ENCODE measurements around the gene RPS6KL1.

Gene RPS6KL1

DNA sequence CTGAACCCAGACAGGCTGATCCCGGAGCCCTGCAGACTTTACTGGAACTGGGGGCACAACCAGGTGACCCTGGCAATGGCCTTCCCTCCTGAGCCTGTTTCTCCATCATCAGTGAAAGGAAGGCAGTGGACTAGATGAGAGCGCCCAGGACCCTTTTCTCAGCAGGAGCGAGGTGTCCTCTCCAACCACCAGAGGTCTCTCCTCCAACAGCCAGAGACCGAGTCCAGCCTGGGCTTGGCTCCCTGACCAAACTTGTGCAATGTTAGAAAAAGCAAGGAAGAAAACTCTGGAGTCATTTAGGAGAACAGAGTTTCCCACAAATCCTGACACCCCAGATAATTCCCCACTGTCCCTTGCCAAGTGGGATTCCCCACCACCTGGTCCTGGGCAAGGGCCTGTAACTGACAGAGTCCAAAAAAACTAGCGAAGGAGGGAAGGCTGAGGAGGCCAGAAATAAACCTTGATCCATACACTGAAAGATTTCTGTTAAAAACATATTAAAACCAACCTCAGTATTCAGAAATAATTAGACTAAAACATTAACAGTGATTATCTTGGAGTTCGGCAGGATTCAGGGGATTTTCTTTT, 9.0 kb downstream of the RPS6KL1 start:
- peak overlapping the region in 1 of 2 experiments; percentile 47 for H3K4me3 ChIP-seq (ENCODE audit: insufficient read depth in 1 of 2, low read depth in 1 of 2, low read length in 2 of 2)
- no peak overlapping the region for H2BK12ac ChIP-seq (ENCODE audit: low read length in 2 of 2)
- peaks cover 21% of the 10 kb centered on the region for H3K4me1 ChIP-seq (ENCODE audit: control insufficient read depth, insufficient read depth, low read depth, low read length)
- H3K4ac ChIP-seq (ENCODE audit: low read depth in 1 of 2, low read length in 2 of 2) = no peak overlapping the region
- no peaks in the 10 kb centered on the region for H3K9me3 ChIP-seq (ENCODE audit: control insufficient read depth, low read length)
- H3K36me3 ChIP-seq (ENCODE audit: control insufficient read depth in 1 of 2, insufficient read depth in 2 of 2, low read depth in 1 of 2, low read length in 2 of 2) = peaks cover 0 to 3% of the 10 kb centered on the region in 2 experiments
- H4K8ac ChIP-seq (ENCODE audit: low read length) = no peak overlapping the region
- DNase-seq = peak; percentile 81
- H3K27ac ChIP-seq (ENCODE audit: low read length, poor library complexity, severe bottlenecking) = no peak overlapping the region
- 67% methylated on average over 6 of the region's 6 CpGs for WGBS
- no peak overlapping the region for H3K4me2 ChIP-seq (ENCODE audit: low read length, poor library complexity, severe bottlenecking)
- H3K14ac ChIP-seq (ENCODE audit: low read length in 2 of 2) = no peak overlapping the region
- H3K18ac ChIP-seq (ENCODE audit: low read depth in 1 of 2, low read length in 2 of 2) = no peak overlapping the region
- no peak overlapping the region for H3K23ac ChIP-seq (ENCODE audit: low read length in 2 of 2)
- no peak overlapping the region for H2BK5ac ChIP-seq (ENCODE audit: low read depth, low read length, poor library complexity, severe bottlenecking)
- H2BK15ac ChIP-seq (ENCODE audit: low read depth, poor library complexity, severe bottlenecking) = no peak overlapping the region
- H2AK5ac ChIP-seq (ENCODE audit: low read length, severe bottlenecking) = no peak overlapping the region
- no peaks in the 10 kb centered on the region for H3K27me3 ChIP-seq (ENCODE audit: control insufficient read depth in 1 of 2, insufficient read depth in 1 of 2, low read length in 2 of 2)
- no peak overlapping the region for H2BK120ac ChIP-seq (ENCODE audit: low read depth, low read length)
- H3K79me1 ChIP-seq (replicated peaks; ENCODE audit: low read length, poor library complexity, severe bottlenecking) = no peaks in the 10 kb centered on the region
- H2AFZ ChIP-seq (ENCODE audit: low read depth, low read length) = no peak overlapping the region
- peak overlapping the region; percentile 76 for H3K9ac ChIP-seq (ENCODE audit: low read length)
- no peak overlapping the region for H4K91ac ChIP-seq (ENCODE audit: low read length)

DNA sequence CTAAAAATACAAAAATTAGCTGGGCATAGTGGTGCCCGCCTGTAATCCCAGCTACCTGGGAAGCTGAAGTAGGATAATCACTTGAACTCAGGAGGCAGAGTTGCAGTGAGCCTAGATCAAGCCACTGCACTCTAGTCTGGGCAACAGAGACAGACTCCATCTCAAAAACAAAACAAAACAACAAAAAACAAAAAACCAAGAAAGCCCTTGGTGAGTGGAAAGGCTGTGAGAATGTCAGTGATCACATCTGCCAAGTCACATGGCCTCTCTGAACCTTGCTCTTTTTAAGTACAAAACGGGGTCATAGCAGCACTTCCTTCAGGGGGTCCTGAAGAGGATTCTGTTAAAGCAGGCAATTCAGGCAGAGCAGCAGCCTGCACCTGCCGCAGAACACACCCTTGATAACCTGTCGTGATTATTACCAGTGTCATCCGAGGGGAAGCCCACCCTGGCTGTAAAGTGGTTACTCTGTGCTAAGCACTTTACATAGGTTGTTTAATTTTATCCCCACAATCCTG, 9.6 kb downstream of the RPS6KL1 start:
- Histone ChIP-seq H3K4me2 (ENCODE audit: low read length, poor library complexity, severe bottlenecking) (no peak overlapping the region), H3K18ac (ENCODE audit: low read depth in 1 of 2, low read length in 2 of 2) (no peak overlapping the region), H4K91ac (ENCODE audit: low read length) (no peak overlapping the region), H2BK5ac (ENCODE audit: low read depth, low read length, poor library complexity, severe bottlenecking) (no peak overlapping the region), H3K27ac (ENCODE audit: low read length, poor library complexity, severe bottlenecking) (no peak overlapping the region), H3K36me3 (ENCODE audit: control insufficient read depth in 1 of 2, insufficient read depth in 2 of 2, low read depth in 1 of 2, low read length in 2 of 2) (peaks cover 0 to 8% of the 10 kb centered on the region in 2 experiments), H3K9me3 (ENCODE audit: control insufficient read depth, low read length) (no peaks in the 10 kb centered on the region), H2BK12ac (ENCODE audit: low read length in 2 of 2) (no peak overlapping the region), H2BK120ac (ENCODE audit: low read depth, low read length) (no peak overlapping the region), H2BK15ac (ENCODE audit: low read depth, poor library complexity, severe bottlenecking) (no peak overlapping the region), H2AFZ (ENCODE audit: low read depth, low read length) (no peak overlapping the region), H3K4me3 (ENCODE audit: insufficient read depth in 1 of 2, low read depth in 1 of 2, low read length in 2 of 2) (no peak overlapping the region), H3K14ac (ENCODE audit: low read length in 2 of 2) (no peak overlapping the region), H3K4ac (ENCODE audit: low read depth in 1 of 2, low read length in 2 of 2) (no peak overlapping the region), H3K9ac (ENCODE audit: low read length) (no peak overlapping the region), H3K23ac (ENCODE audit: low read length in 2 of 2) (no peak overlapping the region), H2AK5ac (ENCODE audit: low read length, severe bottlenecking) (no peak overlapping the region), H4K8ac (ENCODE audit: low read length) (no peak overlapping the region), H3K27me3 (ENCODE audit: control insufficient read depth in 1 of 2, insufficient read depth in 1 of 2, low read length in 2 of 2) (no peaks in the 10 kb centered on the region), H3K79me1 (replicated peaks; ENCODE audit: low read length, poor library complexity, severe bottlenecking) (no peaks in the 10 kb centered on the region), H3K4me1 (ENCODE audit: control insufficient read depth, insufficient read depth, low read depth, low read length) (peaks cover 19% of the 10 kb centered on the region)
- 80% methylated on average over 5 of the region's 5 CpGs for WGBS
- DNase-seq = no peak

DNA sequence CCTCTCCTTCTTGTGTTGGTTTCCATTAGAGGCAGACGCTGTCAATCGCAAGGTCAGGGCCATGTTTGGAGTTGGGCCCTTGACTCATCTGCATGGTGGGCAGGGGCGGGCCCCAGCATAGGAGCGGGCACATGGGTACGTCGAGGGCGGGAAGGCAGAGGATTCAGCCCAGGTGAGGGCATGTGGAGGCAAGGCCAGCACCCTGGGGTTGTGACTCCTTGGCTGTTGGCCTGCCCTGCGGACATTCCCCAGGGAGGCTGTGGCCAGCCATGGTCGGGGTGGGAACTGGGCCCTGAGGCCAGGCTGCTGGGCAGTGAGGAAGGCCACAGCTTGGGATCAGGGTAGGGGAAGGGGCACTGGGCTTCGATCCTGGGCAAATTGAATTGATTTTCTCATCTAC, 10.3 kb downstream of the RPS6KL1 start:
- no peak overlapping the region for H3K4ac ChIP-seq (ENCODE audit: low read depth in 1 of 2, low read length in 2 of 2)
- H3K27me3 ChIP-seq (ENCODE audit: control insufficient read depth in 1 of 2, insufficient read depth in 1 of 2, low read length in 2 of 2) = no peaks in the 10 kb centered on the region
- H3K14ac ChIP-seq (ENCODE audit: low read length in 2 of 2) = no peak overlapping the region
- H4K8ac ChIP-seq (ENCODE audit: low read length) = peak overlapping the region; percentile 21
- no peaks in the 10 kb centered on the region for H3K9me3 ChIP-seq (ENCODE audit: control insufficient read depth, low read length)
- H3K27ac ChIP-seq (ENCODE audit: low read length, poor library complexity, severe bottlenecking) = no peak overlapping the region
- peaks cover 0 to 7% of the 10 kb centered on the region in 2 experiments for H3K36me3 ChIP-seq (ENCODE audit: control insufficient read depth in 1 of 2, insufficient read depth in 2 of 2, low read depth in 1 of 2, low read length in 2 of 2)
- no peak overlapping the region for H3K23ac ChIP-seq (ENCODE audit: low read length in 2 of 2)
- no peak overlapping the region for H3K4me2 ChIP-seq (ENCODE audit: low read length, poor library complexity, severe bottlenecking)
- 91% methylated on average over 7 of the region's 10 CpGs for WGBS
- no peak overlapping the region for H2BK5ac ChIP-seq (ENCODE audit: low read depth, low read length, poor library complexity, severe bottlenecking)
- H4K91ac ChIP-seq (ENCODE audit: low read length) = no peak overlapping the region
- H3K79me1 ChIP-seq (replicated peaks; ENCODE audit: low read length, poor library complexity, severe bottlenecking) = no peaks in the 10 kb centered on the region
- H2BK15ac ChIP-seq (ENCODE audit: low read depth, poor library complexity, severe bottlenecking) = no peak overlapping the region
- DNase-seq = no peak
- no peak overlapping the region for H3K4me3 ChIP-seq (ENCODE audit: insufficient read depth in 1 of 2, low read depth in 1 of 2, low read length in 2 of 2)
- no peak overlapping the region for H3K9ac ChIP-seq (ENCODE audit: low read length)
- H2AFZ ChIP-seq (ENCODE audit: low read depth, low read length) = no peak overlapping the region
- peaks cover 13% of the 10 kb centered on the region for H3K4me1 ChIP-seq (ENCODE audit: control insufficient read depth, insufficient read depth, low read depth, low read length)
- H2BK120ac ChIP-seq (ENCODE audit: low read depth, low read length) = no peak overlapping the region
- no peak overlapping the region for H2AK5ac ChIP-seq (ENCODE audit: low read length, severe bottlenecking)
- no peak overlapping the region for H3K18ac ChIP-seq (ENCODE audit: low read depth in 1 of 2, low read length in 2 of 2)
- peak overlapping the region in 1 of 2 experiments; percentile 34 for H2BK12ac ChIP-seq (ENCODE audit: low read length in 2 of 2)

DNA sequence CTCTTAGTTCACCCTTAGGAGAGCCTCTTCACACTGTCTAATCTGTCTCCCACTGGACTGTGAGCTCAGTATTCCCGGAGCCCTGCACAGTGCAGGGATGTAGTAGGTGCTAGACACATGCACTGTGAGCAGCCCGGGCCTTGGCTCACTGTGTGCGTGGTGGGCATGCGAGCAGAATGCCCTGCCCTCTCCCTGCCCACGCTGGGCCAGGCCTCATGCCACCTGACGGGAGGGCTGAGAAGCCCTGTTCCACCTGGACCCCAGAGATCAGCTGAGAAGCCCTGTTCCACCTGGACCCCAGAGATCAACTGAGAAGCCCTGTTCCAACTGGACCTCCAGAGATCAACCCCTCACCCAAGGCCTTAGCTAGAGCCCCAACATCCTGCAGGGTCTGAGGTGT, 10.9 kb downstream of the RPS6KL1 start:
- H4K91ac ChIP-seq (ENCODE audit: low read length) = peak overlapping the region; percentile 3
- H2BK12ac ChIP-seq (ENCODE audit: low read length in 2 of 2) = no peak overlapping the region
- no peaks in the 10 kb centered on the region for H3K9me3 ChIP-seq (ENCODE audit: control insufficient read depth, low read length)
- H2BK120ac ChIP-seq (ENCODE audit: low read depth, low read length) = no peak overlapping the region
- H2AFZ ChIP-seq (ENCODE audit: low read depth, low read length) = no peak overlapping the region
- H3K36me3 ChIP-seq (ENCODE audit: control insufficient read depth in 1 of 2, insufficient read depth in 2 of 2, low read depth in 1 of 2, low read length in 2 of 2) = peaks cover 0 to 11% of the 10 kb centered on the region in 2 experiments
- peak overlapping the region in 1 of 2 experiments; percentile 13 for H3K14ac ChIP-seq (ENCODE audit: low read length in 2 of 2)
- H3K79me1 ChIP-seq (replicated peaks; ENCODE audit: low read length, poor library complexity, severe bottlenecking) = no peaks in the 10 kb centered on the region
- H3K4ac ChIP-seq (ENCODE audit: low read depth in 1 of 2, low read length in 2 of 2) = no peak overlapping the region
- H3K4me1 ChIP-seq (ENCODE audit: control insufficient read depth, insufficient read depth, low read depth, low read length) = peaks cover 8% of the 10 kb centered on the region
- no peak overlapping the region for H3K18ac ChIP-seq (ENCODE audit: low read depth in 1 of 2, low read length in 2 of 2)
- WGBS = 85% methylated on average over 6 of the region's 6 CpGs
- H4K8ac ChIP-seq (ENCODE audit: low read length) = no peak overlapping the region
- H2AK5ac ChIP-seq (ENCODE audit: low read length, severe bottlenecking) = no peak overlapping the region
- H3K4me2 ChIP-seq (ENCODE audit: low read length, poor library complexity, severe bottlenecking) = no peak overlapping the region
- no peak overlapping the region for H3K9ac ChIP-seq (ENCODE audit: low read length)
- no peak overlapping the region for H2BK5ac ChIP-seq (ENCODE audit: low read depth, low read length, poor library complexity, severe bottlenecking)
- no peak overlapping the region for H2BK15ac ChIP-seq (ENCODE audit: low read depth, poor library complexity, severe bottlenecking)
- no peaks in the 10 kb centered on the region for H3K27me3 ChIP-seq (ENCODE audit: control insufficient read depth in 1 of 2, insufficient read depth in 1 of 2, low read length in 2 of 2)
- DNase-seq = no peak
- no peak overlapping the region for H3K23ac ChIP-seq (ENCODE audit: low read length in 2 of 2)
- no peak overlapping the region for H3K27ac ChIP-seq (ENCODE audit: low read length, poor library complexity, severe bottlenecking)
- no peak overlapping the region for H3K4me3 ChIP-seq (ENCODE audit: insufficient read depth in 1 of 2, low read depth in 1 of 2, low read length in 2 of 2)

All from mesenchymal stem cell (in vitro differentiated cells and primary cell).